HPDE6-E6E7 (cell line): ENCODE measurements around the gene BEND6.
A peak's percentile ranks its signal among the peaks of the same experiment; 100 is the strongest.
"Not testable (repeated sequence)": the region's sequence is repeated elsewhere in the genome, so short reads cannot be mapped to it uniquely, and the experiment has no call there.

Experiments used
- DNase-seq: peaks from one replicate; pipeline ENCODE4 v3.0.0; 2011; ENCODE audit warnings: missing footprints; ENCODE audit errors: extremely low spot score

BEND6 gene

GRCh38 chr6:56984361-56984760 is 29.5 kb downstream of the BEND6 start:
- DNase-seq = no peak

GRCh38 chr6:56984884-56985283 is 30.0 kb downstream of the BEND6 start:
- DNase-seq = no peak

- no peak for DNase-seq
Observed at GRCh38 chr6:56986611-56987010, 31.7 kb downstream of the BEND6 start.

- DNase-seq = no peak
Observed at GRCh38 chr6:56988145-56988544, 33.2 kb downstream of the BEND6 start.

- no peak for DNase-seq
Observed at GRCh38 chr6:56992036-56992435, 37.1 kb downstream of the BEND6 start.

- DNase-seq = no peak
Observed at GRCh38 chr6:56992703-56993102, 37.8 kb downstream of the BEND6 start.

GRCh38 chr6:56995347-56995902 is 40.5 kb downstream of the BEND6 start:
- DNase-seq = no peak

- no peak for DNase-seq
Observed at GRCh38 chr6:56996401-56996800, 41.5 kb downstream of the BEND6 start.

GRCh38 chr6:56999049-56999448 is 44.1 kb downstream of the BEND6 start:
- peak; percentile 12 for DNase-seq

GRCh38 chr6:56999748-57000147 is 44.8 kb downstream of the BEND6 start:
- DNase-seq = not testable (repeated sequence)

- DNase-seq = no peak
Observed at GRCh38 chr6:57002197-57002596, 47.3 kb downstream of the BEND6 start.

- DNase-seq = no peak
Observed at GRCh38 chr6:57004292-57004691, 49.4 kb downstream of the BEND6 start.

GRCh38 chr6:57006101-57006500 is 51.2 kb downstream of the BEND6 start:
- DNase-seq = no peak

GRCh38 chr6:57008069-57008468 is 53.2 kb downstream of the BEND6 start:
- not testable (repeated sequence) for DNase-seq

- DNase-seq = peak; percentile 47
Observed at GRCh38 chr6:57013521-57013926, 58.6 kb downstream of the BEND6 start.

- DNase-seq = no peak
Observed at GRCh38 chr6:57017069-57017468, 62.2 kb downstream of the BEND6 start.

- no peak for DNase-seq
Observed at GRCh38 chr6:57017841-57018240, 62.9 kb downstream of the BEND6 start.

GRCh38 chr6:57019434-57019833 is 64.5 kb downstream of the BEND6 start:
- DNase-seq = no peak

GRCh38 chr6:57021086-57021720 is 66.3 kb downstream of the BEND6 start:
- DNase-seq = peak; percentile 48

GRCh38 chr6:57024321-57024720 is 69.4 kb downstream of the BEND6 start:
- no peak for DNase-seq

GRCh38 chr6:57024775-57025174 is 69.9 kb downstream of the BEND6 start:
- no peak for DNase-seq

- no peak for DNase-seq
Observed at GRCh38 chr6:57026001-57026400, 71.1 kb downstream of the BEND6 start.

- no peak for DNase-seq
Observed at GRCh38 chr6:57027301-57027700, 72.4 kb downstream of the BEND6 start.

GRCh38 chr6:57029213-57029612 is 74.3 kb downstream of the BEND6 start:
- no peak for DNase-seq
